Neural progenitor cell (in vitro differentiated cells): Measurements from ENCODE around the gene CRYZL1. TPM values are rescaled to one million over a fixed set of nuclear protein-coding genes. Genes with fewer than 3 reads are reported as not detected.

ENCODE experiments used
- DNase-seq: peaks from one replicate; pipeline ENCODE4 v3.0.0-alpha.2; 2016; ENCODE audit warnings: low spot score
- H2AFZ ChIP-seq: fragments of 200-600 bp; sonication (generic); replicated peaks from 2 replicates; pipeline ENCODE4 v1.6.1; 2016; ENCODE audit warnings: antibody characterized with exemption
- H3F3A ChIP-seq: fragments of 200-600 bp; sonication (generic); 2 replicates; pipeline ENCODE4 v1.6.1; 2016; ENCODE audit warnings: antibody characterized with exemption, low read depth
- H3K27ac ChIP-seq: fragments of 200-600 bp; sonication (generic); 2 replicates; pipeline ENCODE4 v1.5.1; 2016; ENCODE audit warnings: mild to moderate bottlenecking
- H3K27me3 ChIP-seq: fragments of 200-600 bp; sonication (generic); 2 replicates; pipeline ENCODE4 v1.6.1; 2016; ENCODE audit warnings: mild to moderate bottlenecking, moderate library complexity
- H3K36me3 ChIP-seq: fragments of 200-600 bp; sonication (generic); 2 replicates; pipeline ENCODE4 v1.5.1; 2016
- H3K4me1 ChIP-seq: fragments of 200-600 bp; sonication (generic); 2 replicates; pipeline ENCODE4 v1.6.1; 2016; ENCODE audit warnings: mixed run types
- H3K4me2 ChIP-seq: fragments of 200-600 bp; sonication (generic); 2 replicates; pipeline ENCODE4 v1.6.1; 2016
- H3K4me3 ChIP-seq: fragments of 200-600 bp; sonication (generic); 2 replicates; pipeline ENCODE4 v1.5.1; 2016
- H3K79me2 ChIP-seq: fragments of 200-600 bp; sonication (generic); 2 replicates; pipeline ENCODE4 v1.6.1; 2016; ENCODE audit warnings: low read depth
- H3K9ac ChIP-seq: fragments of 200-600 bp; sonication (generic); 2 replicates; pipeline ENCODE4 v1.6.1; 2016
- H3K9me3 ChIP-seq: fragments of 200-600 bp; sonication (generic); 2 replicates; pipeline ENCODE4 v1.5.1; 2016; ENCODE audit warnings: low read depth
- H4K20me1 ChIP-seq: fragments of 200-600 bp; sonication (generic); 2 replicates; pipeline ENCODE4 v1.6.1; 2016; ENCODE audit warnings: low read depth
- H3K27ac Mint-ChIP-seq: 3 replicates; pipeline ENCODE4 v1.8.0; 2021; ENCODE audit warnings: mixed read lengths
- H3K27me3 Mint-ChIP-seq: 2 replicates; pipeline ENCODE4 v1.8.0; 2022; ENCODE audit warnings: low read depth, mild to moderate bottlenecking, inconsistent platforms, moderate library complexity, mixed read lengths; ENCODE audit not compliant: insufficient read depth
- H3K36me3 Mint-ChIP-seq: 3 replicates; pipeline ENCODE4 v1.8.0; 2021; ENCODE audit warnings: mixed read lengths
- H3K4me1 Mint-ChIP-seq: 3 replicates; pipeline ENCODE4 v1.8.0; 2021; ENCODE audit warnings: mixed read lengths
- H3K4me3 Mint-ChIP-seq: 3 replicates; pipeline ENCODE4 v1.8.0; 2021; ENCODE audit warnings: mild to moderate bottlenecking, moderate library complexity, mixed read lengths
- H3K9me3 Mint-ChIP-seq: 3 replicates; pipeline ENCODE4 v1.8.0; 2020; ENCODE audit warnings: mixed read lengths
- EZH2 ChIP-seq: fragments of 200-600 bp; sonication (generic); IDR thresholded peaks from 2 replicates; pipeline ENCODE4 v1.6.1; 2017; ENCODE audit warnings: antibody characterized with exemption, mild to moderate bottlenecking, moderate library complexity
- EZH2phosphoT487 ChIP-seq: fragments of 200-600 bp; sonication (generic); IDR thresholded peaks from 2 replicates; pipeline ENCODE4 v1.6.1; 2017; ENCODE audit warnings: antibody characterized with exemption
- total RNA-seq: library from RNA; depleted of rRNA; stranded (reverse); fragments of >200 nt; gene quantifications from 2 replicates; pipeline ENCODE4 v1.2.3, GENCODE V29; 2015; ENCODE audit warnings: low replicate concordance
- TF ChIP-seq, protein P1 (sequence below): fragments of 200-600 bp; sonication (generic); IDR thresholded peaks from 2 replicates; pipeline ENCODE4 v1.5.1; 2017; ENCODE audit warnings: antibody characterized with exemption, mild to moderate bottlenecking

Gene CRYZL1
- total RNA-seq, 1 donor from 2014 or later = 80.0 TPM

DNA sequence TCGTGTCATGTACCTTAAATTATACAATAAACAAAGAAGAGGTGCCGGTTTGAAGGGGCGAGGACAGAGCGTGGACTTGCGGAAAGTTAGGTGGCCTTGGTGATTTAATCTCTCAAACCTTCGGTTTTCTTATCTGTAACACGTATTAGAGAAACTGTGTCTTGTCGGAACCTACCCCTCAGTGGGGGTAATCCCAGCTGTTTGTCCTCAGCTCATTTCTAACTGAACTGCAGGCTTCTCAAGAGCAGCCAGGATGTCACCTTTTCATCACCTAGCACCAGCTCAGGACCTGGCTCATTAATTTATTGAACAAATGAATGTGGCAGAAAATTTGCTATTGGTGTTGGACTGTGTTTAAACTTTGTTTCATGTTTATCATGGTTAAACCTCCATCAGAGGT lies 31.9 kb upstream of the CRYZL1 start:
- Mint-ChIP-seq H3K36me3 (peaks cover 42% of the 10 kb centered on the region), H3K9me3 (peaks cover 10% of the 10 kb centered on the region), H3K27me3 (peaks cover 2% of the 10 kb centered on the region), H3K4me3 (no peak overlapping the region), H3K27ac (no peak overlapping the region), H3K4me1 (peaks cover 15% of the 10 kb centered on the region)
- H4K20me1 ChIP-seq = peaks cover 81% of the 10 kb centered on the region
- H2AFZ ChIP-seq = no peak overlapping the region
- H3K27me3 ChIP-seq = no peaks in the 10 kb centered on the region
- no peaks in the 10 kb centered on the region for H3K36me3 ChIP-seq
- no peak overlapping the region for H3K9ac ChIP-seq
- H3K4me3 ChIP-seq = no peak overlapping the region
- H3K79me2 ChIP-seq = peaks cover 100% of the 10 kb centered on the region
- H3K9me3 ChIP-seq = no peaks in the 10 kb centered on the region
- H3K4me1 ChIP-seq = peaks cover 10% of the 10 kb centered on the region
- H3F3A ChIP-seq = no peaks in the 10 kb centered on the region
- no peak overlapping the region for H3K4me2 ChIP-seq
- DNase-seq = no peak
- H3K27ac ChIP-seq = no peak overlapping the region
- TF ChIP-seq EZH2 (no peak), EZH2phosphoT487 (no peak)
- TF ChIP-seq, protein P1, sequence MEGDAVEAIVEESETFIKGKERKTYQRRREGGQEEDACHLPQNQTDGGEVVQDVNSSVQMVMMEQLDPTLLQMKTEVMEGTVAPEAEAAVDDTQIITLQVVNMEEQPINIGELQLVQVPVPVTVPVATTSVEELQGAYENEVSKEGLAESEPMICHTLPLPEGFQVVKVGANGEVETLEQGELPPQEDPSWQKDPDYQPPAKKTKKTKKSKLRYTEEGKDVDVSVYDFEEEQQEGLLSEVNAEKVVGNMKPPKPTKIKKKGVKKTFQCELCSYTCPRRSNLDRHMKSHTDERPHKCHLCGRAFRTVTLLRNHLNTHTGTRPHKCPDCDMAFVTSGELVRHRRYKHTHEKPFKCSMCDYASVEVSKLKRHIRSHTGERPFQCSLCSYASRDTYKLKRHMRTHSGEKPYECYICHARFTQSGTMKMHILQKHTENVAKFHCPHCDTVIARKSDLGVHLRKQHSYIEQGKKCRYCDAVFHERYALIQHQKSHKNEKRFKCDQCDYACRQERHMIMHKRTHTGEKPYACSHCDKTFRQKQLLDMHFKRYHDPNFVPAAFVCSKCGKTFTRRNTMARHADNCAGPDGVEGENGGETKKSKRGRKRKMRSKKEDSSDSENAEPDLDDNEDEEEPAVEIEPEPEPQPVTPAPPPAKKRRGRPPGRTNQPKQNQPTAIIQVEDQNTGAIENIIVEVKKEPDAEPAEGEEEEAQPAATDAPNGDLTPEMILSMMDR = no peak

DNA sequence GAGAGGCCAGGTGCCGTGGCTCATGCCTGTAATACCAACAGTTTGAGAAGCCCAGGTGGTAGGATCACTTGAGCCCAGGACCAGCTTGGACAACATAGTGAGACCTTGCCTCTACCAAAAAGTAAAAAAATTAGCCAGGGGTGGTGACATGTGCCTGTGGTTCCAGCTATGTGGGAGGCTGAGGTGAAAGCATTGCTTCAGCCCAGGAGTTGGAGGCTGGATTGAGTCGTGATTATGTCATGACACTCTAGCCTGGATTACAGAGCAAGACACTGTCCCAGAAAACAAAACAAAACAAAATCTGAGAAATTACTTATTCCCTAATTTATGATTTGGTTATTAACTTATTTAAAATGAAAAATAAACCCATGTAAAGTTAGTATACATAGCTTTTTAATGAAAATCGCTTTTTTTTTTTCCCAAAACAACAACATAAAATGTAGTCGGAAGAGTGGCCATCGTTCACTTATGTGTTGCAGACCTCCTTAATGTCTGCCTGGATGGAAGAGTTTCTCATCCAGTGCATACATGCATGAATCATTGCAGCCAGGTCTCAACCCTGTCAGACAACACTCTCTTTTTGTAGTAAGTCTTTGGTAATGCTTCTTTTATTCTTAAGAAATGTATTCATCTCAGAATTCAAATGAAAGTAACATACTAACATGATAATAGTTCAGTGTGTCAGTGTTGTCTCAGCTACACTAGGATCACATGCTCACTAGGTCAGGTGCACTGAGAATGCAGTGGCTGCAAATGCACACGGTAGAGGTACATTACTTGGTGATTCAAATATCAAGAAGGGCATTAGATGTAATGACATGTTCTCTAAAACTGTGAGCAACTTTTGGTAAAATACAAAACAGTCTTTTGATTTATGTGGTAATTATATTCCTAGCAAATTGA lies 28.8 kb upstream of the CRYZL1 start:
- no peaks in the 10 kb centered on the region for H3K9me3 ChIP-seq
- H3K27ac Mint-ChIP-seq = no peak overlapping the region
- no peak overlapping the region for H3K27ac ChIP-seq
- H3K4me3 ChIP-seq = no peak overlapping the region
- H3K9ac ChIP-seq = no peak overlapping the region
- TF ChIP-seq, protein P1 = no peak
- TF ChIP-seq EZH2 (no peak), EZH2phosphoT487 (no peak)
- DNase-seq = no peak
- H2AFZ ChIP-seq = no peak overlapping the region
- no peaks in the 10 kb centered on the region for H3K27me3 ChIP-seq
- no peaks in the 10 kb centered on the region for H3K36me3 ChIP-seq
- H3K4me1 Mint-ChIP-seq = peaks cover 17% of the 10 kb centered on the region
- peaks cover 10% of the 10 kb centered on the region for H3K4me1 ChIP-seq
- H3K79me2 ChIP-seq = peaks cover 100% of the 10 kb centered on the region
- no peak overlapping the region for H3K4me2 ChIP-seq
- peaks cover 87% of the 10 kb centered on the region for H4K20me1 ChIP-seq
- H3F3A ChIP-seq = no peaks in the 10 kb centered on the region
- H3K36me3 Mint-ChIP-seq = peaks cover 35% of the 10 kb centered on the region
- H3K27me3 Mint-ChIP-seq = peaks cover 2% of the 10 kb centered on the region
- H3K9me3 Mint-ChIP-seq = peaks cover 8% of the 10 kb centered on the region
- no peak overlapping the region for H3K4me3 Mint-ChIP-seq

DNA sequence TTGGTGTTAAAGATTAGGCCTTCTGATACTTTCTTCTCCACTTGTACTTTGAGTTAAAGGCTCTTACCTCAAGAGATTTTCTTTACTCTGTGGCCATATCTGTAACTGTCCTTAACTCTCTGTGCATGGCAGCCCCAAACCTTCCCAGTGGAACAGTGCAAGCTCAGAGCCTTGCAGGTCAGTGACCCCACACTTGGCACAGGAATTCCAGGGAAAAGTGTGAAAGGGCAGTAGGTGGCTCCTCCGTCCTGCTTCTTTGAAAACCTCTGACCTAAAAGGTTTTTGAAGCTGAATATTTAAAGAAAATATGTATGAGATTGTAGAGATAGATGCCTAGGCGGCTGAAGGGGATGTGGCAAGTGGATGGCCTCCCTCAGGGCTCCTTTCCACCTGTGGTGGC lies 27.1 kb upstream of the CRYZL1 start:
- Histone ChIP-seq H4K20me1 (peaks cover 82% of the 10 kb centered on the region), H3K27ac (no peak overlapping the region), H3K4me2 (no peak overlapping the region), H3K4me1 (peaks cover under 1% of the 10 kb centered on the region), H2AFZ (no peak overlapping the region), H3K9me3 (no peaks in the 10 kb centered on the region), H3K36me3 (no peaks in the 10 kb centered on the region), H3K9ac (no peak overlapping the region), H3K79me2 (peaks cover 100% of the 10 kb centered on the region), H3K27me3 (no peaks in the 10 kb centered on the region), H3F3A (no peaks in the 10 kb centered on the region), H3K4me3 (no peak overlapping the region)
- DNase-seq = no peak
- peaks cover 2% of the 10 kb centered on the region for H3K27me3 Mint-ChIP-seq
- H3K27ac Mint-ChIP-seq = no peak overlapping the region
- TF ChIP-seq EZH2 (no peak), EZH2phosphoT487 (no peak)
- TF ChIP-seq, protein P1 = no peak
- peaks cover 11% of the 10 kb centered on the region for H3K9me3 Mint-ChIP-seq
- H3K36me3 Mint-ChIP-seq = peaks cover 39% of the 10 kb centered on the region
- no peak overlapping the region for H3K4me3 Mint-ChIP-seq
- peaks cover 12% of the 10 kb centered on the region for H3K4me1 Mint-ChIP-seq
